Activated T-cell treated with anti-CD3 and anti-CD28 coated beads, Interleukin-2, amount 50 U/mL, for 48 hours (primary cell): ENCODE data around the gene CLPSL2.
A peak's percentile ranks its signal among the peaks of the same experiment; 100 is the strongest.

ENCODE experiments used
- DNase-seq, 2 experiments: peaks; one replicate each; pipeline ENCODE4 v3.0.0-alpha.2; 2020

The CLPSL2 gene

GRCh38 chr6:35747877-35748276 is 28.5 kb upstream of the CLPSL2 start:
- DNase-seq, result no peak

GRCh38 chr6:35750557-35750956 is 25.8 kb upstream of the CLPSL2 start:
- no peak for DNase-seq

DNA sequence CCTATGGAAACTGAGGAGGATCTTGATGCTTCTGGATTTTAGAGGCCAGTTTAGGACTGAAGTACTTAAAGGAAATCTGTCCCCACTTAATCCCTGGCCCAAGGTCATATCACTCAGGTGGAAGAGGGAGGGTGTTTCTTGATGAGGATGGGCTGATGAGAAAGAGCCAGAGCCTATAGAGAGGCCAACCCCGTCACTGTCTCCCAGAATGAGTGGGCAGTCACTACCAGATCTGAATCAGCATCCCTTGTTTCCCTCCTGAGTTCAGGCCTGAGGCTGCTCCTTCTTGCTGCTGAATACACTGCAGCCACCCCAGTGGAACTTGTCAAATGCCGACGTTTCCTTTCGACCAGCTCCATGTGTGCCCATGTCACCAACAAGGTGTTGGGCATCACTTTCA is 24.8 kb upstream of the CLPSL2 start:
- DNase-seq, result peak; percentile 50 to 64

- no peak for DNase-seq
These were observed 24.1 kb upstream of the CLPSL2 start for GRCh38 chr6:35752330-35752729.

- no peak for DNase-seq
These were observed 21.7 kb upstream of the CLPSL2 start for GRCh38 chr6:35754452-35755277.

GRCh38 chr6:35755278-35755924 is 21.0 kb upstream of the CLPSL2 start:
- DNase-seq, result no peak

GRCh38 chr6:35757456-35758123 is 18.8 kb upstream of the CLPSL2 start:
- no peak for DNase-seq

DNA sequence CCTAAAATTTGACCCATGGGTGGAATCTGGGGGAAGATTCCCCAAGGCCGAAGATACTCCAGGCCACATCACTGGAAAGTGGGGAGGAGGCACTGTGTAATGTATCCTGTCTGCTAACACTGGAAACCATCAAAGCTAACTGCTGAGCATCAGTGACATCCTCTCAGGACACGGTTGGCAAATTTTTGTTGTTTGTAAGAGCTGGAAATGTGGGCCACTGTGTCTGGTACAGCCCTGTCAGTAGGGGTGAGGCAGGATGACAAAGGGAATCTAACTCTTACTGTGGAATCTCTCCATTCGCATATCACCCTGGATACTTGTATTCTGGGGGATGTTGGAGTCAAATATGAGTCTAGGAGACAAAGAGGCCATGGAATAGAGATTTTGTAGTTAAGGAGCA is 17.0 kb upstream of the CLPSL2 start:
- no peak for DNase-seq

- DNase-seq, result no peak
These were observed 10.7 kb upstream of the CLPSL2 start for GRCh38 chr6:35765739-35766138.

DNA sequence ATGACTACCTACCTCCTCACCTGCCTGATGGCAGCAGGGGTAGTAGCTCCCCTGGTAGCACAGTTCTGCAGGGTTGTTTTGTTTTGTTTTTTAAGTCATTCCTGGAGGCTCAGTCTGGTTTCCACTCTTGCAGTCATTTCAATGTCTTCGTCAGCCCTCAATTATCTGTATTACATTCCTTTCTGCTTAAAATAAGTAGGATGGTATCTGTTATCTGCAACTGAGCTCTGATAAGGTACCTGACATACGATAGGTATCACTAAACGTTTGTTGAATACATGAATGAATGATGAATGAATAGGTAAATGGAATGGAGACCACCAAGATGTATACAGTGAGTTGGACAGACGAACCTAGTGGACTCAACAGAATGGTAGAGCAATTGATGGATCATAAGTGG is 7.2 kb upstream of the CLPSL2 start:
- DNase-seq, result no peak

- DNase-seq, result no peak
These were observed 5.1 kb upstream of the CLPSL2 start for GRCh38 chr6:35771343-35771627.

DNA sequence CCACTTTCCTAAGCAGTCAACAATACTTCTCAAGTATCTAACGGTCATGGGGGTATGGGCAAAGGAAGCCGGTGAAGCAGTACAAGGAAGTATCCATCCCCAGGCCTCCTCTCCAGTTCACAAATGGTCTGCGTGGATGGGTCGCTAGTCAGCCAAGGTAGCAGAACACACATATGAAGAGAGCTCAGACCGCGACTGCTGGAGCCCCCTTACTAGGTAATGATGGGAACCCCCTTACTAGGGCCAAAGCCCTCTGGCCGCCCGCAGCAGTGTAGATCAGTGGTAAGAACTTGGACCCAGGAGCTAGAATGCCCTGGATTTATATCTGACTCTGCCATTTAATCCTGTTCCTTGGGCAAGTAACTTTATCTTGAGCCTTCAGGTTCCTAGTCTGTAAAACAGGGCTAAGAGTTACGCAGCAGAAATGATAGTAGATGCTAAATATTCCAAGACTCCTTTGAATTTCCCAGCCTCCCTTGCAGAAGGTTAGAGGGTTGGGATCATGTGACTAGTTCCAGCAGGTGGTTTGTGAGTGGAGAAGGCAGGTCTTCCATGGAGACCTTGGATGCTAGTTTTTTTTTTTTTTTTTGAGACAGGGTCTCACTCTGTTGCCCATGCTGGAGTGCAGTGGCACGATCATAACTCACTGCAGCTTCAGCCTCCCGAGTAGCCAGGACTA is 2.1 kb upstream of the CLPSL2 start:
- DNase-seq, result no peak

DNA sequence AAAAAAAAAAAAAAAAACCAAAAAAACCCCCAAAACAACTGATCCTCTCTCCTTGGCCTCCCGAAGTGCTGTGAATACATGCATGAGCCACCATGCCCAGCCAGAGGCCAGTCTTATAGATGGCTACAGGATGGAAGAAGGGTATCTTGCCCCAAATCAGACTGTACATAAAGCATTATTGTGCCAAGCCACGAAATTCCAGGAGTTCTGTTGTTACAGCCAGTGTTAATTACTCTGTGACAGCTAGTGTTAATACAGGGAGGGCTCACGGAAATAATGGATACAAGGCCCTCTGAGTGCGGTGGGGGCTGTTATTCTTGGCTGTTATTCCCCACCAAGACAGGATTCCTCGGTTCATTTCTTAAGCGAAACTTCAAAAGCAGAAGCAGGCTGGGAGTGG is 1.4 kb upstream of the CLPSL2 start:
- DNase-seq, result no peak

DNA sequence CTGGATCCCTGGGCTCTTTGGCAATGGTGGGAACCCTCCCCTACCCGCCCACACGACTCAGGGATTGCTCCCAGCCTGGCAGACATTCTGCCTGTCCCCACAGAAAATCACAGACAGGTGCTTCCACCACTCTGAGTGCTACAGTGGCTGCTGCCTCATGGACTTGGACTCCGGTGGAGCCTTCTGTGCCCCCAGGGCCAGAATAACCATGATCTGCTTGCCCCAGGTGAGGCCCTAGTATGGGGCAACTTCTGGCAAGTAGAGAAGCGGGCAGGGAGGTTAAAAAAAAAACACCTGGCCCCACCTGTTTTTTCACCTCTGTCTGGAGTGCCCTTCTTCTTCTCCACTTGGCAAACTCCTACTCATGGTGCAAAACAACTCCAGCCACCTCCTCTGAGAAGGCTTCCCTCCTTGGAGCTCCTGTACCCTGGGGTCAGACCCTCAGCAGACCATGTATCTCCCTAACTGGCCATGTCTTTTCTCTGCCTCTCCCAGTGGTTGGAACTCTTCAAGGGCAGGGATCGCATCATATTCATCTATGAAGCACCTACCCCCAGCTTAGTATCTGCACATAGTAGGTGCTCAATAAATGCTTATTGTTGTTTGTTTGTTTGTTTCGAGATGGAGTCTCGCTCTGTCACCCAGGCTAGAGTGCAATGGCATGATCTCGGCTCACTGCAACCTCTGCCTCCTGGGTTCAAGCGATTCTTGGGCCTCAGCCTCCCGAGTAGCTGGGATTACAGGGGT is 1.1 kb downstream of the CLPSL2 start:
- DNase-seq, result no peak

DNA sequence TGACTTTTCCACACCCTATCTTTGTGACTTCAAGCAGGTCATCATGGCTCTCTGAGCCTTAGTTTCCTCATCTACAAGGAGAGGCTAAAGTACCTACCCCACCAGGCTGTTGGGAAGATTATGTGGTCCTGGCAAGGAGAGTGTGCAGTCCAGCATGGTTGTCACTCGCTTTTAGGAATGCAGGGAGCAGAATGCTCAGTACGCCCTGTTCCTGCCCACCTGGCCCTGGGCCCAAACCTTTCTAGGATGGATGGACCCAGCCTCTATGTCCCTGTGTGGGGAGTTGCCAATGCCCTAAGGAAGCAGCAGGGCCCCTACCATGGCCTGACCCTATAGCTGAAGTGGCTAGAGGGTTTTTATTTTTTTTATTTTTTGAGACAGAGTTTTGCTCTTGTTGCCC is 2.0 kb downstream of the CLPSL2 start:
- no peak for DNase-seq

- no peak for DNase-seq
These were observed 4.3 kb downstream of the CLPSL2 start, which contains the start of gene CLPSL1 for GRCh38 chr6:35780719-35781118. TSS of gene CLPSL1 (plus strand) at chr6:35781019. CDS start at chr6:35781111, 92 bp downstream.

- no peak for DNase-seq
These were observed 4.9 kb downstream of the CLPSL2 start for GRCh38 chr6:35781290-35781689.

GRCh38 chr6:35782424-35782823 is 6.0 kb downstream of the CLPSL2 start:
- no peak for DNase-seq

DNA sequence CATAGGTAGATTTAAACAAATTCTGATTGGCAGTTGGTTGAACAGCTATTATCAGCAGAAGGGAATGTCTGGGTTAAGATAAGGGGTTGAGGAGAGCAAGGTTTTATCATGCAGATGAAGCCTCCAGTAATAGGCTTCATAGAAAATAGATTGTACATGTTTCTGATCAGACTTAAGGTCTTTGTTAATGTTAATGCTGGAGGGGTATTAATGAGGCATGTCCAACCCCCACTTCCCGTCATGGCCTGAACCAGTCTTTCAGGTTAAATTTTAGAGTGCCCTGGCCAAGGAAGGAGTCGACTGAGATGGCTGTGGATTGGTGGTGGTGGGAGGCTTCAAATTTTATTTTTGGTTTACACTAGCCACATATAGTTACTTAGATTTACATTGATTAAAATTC is 7.8 kb downstream of the CLPSL2 start:
- DNase-seq, result no peak

DNA sequence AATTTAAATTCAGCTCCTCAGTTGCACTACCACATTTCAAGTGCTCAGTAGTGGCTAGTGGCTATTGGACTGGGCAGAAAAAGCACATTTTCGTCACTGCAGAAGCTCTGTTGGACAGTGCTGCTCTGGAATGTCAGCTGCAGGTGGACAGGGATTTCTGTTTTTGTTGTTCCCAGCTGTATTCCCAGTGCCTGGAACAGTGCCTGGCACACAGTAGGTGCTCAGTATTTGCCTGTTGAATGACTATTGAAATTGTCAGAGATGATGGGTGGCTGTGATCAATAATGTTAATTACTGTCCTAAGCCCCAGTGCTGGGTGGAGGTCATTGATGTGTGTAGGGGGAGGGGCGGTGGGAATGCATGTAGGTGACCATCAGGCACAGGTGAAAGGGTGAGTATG is 9.9 kb downstream of the CLPSL2 start:
- DNase-seq, result no peak

GRCh38 chr6:35786810-35787209 is 10.4 kb downstream of the CLPSL2 start:
- no peak for DNase-seq

DNA sequence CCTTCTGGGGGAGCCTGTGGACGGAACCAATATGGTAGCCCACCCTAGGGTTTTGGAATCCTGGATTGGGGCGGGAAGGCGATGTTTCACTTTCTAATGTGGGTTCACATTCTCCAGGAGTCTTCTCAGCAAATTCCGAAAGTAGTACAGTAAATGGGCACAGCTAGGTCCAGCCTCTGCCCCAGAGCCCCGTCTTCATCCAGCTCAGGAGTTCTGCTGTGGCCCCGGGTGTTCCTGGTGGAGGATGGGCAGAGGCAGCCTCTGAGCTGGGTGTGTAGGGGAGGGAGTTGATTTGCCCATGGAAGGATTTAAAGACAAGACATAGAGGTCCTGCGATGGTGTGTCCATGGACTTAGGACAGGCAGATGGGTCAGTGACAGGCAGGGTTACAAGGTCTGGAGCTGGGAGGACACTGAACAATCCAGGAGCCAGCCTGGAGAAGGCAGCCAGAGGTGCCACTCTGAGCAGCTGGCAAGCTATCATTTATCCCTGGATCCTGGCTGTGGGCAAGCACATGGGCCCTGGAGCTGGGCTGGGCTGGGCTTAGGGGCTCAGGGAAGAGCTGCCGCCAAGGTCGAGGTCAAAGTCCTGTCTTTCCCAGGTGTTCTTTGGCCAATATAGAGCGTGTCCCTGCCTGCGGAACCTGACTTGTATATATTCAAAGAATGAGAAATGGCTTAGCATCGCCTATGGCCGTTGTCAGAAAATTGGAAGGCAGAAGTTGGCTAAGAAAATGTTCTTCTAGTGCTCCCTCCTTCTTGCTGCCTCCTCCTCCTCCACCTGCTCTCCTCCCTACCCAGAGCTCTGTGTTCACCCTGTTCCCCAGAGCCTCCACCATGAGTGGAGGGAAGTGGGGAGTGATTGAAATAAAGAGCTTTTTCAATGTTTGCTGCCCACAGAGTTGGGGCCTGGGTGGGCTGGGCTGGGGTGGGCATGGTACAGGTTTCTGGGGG is 11.1 kb downstream of the CLPSL2 start:
- DNase-seq, result no peak
